Measurements from ENCODE around the gene RNF126.
"Not testable (repeated sequence)": the region's sequence is repeated elsewhere in the genome, so short reads cannot be mapped to it uniquely, and the experiment has no call there.

Gene RNF126

DNA sequence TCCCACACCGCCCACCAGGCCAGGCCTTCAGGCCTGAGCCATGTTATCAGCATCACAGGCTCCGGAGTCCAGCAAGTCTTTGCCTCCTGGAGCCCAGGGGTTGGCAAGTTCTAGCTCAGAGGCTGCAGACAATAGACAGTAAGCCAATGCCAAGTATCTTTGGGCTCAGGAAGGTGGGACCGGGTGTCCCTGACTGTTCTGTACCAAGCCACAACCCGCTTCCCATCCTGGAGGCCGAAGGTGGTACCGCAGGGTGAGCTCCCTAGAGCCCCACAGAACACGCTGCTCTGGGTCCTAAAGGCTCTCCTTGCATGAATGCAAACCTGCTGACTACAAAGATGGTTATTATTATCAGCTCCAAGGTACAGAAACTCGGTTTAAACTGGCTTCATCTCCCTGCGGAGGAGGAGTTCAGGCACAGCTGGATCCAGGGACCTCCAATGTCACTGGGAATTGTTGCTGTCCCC lies 7.6 kb upstream of the RNF126 start:
- Histone ChIP-seq H3K27ac (replicated peaks) (no peak overlapping the region), H3K4me3 (replicated peaks; ENCODE audit: insufficient read depth, low read length) (no peak overlapping the region), H3K27me3 (ENCODE audit: insufficient read depth, poor library complexity, severe bottlenecking) (peaks cover 6% of the 10 kb centered on the region)
- TF ChIP-seq GABPA (IDR thresholded peaks at IDR 0.05; ENCODE audit: low read depth) (no peak), POLR2AphosphoS5 (IDR thresholded peaks at IDR 0.05; ENCODE audit: low read depth) (no peak), SPI1 (IDR thresholded peaks at IDR 0.05; ENCODE audit: borderline replicate concordance, low read depth) (no peak)
- TF ChIP-seq, protein P1, sequence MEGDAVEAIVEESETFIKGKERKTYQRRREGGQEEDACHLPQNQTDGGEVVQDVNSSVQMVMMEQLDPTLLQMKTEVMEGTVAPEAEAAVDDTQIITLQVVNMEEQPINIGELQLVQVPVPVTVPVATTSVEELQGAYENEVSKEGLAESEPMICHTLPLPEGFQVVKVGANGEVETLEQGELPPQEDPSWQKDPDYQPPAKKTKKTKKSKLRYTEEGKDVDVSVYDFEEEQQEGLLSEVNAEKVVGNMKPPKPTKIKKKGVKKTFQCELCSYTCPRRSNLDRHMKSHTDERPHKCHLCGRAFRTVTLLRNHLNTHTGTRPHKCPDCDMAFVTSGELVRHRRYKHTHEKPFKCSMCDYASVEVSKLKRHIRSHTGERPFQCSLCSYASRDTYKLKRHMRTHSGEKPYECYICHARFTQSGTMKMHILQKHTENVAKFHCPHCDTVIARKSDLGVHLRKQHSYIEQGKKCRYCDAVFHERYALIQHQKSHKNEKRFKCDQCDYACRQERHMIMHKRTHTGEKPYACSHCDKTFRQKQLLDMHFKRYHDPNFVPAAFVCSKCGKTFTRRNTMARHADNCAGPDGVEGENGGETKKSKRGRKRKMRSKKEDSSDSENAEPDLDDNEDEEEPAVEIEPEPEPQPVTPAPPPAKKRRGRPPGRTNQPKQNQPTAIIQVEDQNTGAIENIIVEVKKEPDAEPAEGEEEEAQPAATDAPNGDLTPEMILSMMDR (IDR thresholded peaks at IDR 0.05; ENCODE audit: insufficient read depth, low read length), result no peak
- TF ChIP-seq, protein P2, sequence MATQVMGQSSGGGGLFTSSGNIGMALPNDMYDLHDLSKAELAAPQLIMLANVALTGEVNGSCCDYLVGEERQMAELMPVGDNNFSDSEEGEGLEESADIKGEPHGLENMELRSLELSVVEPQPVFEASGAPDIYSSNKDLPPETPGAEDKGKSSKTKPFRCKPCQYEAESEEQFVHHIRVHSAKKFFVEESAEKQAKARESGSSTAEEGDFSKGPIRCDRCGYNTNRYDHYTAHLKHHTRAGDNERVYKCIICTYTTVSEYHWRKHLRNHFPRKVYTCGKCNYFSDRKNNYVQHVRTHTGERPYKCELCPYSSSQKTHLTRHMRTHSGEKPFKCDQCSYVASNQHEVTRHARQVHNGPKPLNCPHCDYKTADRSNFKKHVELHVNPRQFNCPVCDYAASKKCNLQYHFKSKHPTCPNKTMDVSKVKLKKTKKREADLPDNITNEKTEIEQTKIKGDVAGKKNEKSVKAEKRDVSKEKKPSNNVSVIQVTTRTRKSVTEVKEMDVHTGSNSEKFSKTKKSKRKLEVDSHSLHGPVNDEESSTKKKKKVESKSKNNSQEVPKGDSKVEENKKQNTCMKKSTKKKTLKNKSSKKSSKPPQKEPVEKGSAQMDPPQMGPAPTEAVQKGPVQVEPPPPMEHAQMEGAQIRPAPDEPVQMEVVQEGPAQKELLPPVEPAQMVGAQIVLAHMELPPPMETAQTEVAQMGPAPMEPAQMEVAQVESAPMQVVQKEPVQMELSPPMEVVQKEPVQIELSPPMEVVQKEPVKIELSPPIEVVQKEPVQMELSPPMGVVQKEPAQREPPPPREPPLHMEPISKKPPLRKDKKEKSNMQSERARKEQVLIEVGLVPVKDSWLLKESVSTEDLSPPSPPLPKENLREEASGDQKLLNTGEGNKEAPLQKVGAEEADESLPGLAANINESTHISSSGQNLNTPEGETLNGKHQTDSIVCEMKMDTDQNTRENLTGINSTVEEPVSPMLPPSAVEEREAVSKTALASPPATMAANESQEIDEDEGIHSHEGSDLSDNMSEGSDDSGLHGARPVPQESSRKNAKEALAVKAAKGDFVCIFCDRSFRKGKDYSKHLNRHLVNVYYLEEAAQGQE (IDR thresholded peaks at IDR 0.05; ENCODE audit: insufficient replicate concordance, low read depth), result no peak
- no peak for DNase-seq (ENCODE audit: low read depth in 1 of 2, low spot score in 1 of 2)

DNA sequence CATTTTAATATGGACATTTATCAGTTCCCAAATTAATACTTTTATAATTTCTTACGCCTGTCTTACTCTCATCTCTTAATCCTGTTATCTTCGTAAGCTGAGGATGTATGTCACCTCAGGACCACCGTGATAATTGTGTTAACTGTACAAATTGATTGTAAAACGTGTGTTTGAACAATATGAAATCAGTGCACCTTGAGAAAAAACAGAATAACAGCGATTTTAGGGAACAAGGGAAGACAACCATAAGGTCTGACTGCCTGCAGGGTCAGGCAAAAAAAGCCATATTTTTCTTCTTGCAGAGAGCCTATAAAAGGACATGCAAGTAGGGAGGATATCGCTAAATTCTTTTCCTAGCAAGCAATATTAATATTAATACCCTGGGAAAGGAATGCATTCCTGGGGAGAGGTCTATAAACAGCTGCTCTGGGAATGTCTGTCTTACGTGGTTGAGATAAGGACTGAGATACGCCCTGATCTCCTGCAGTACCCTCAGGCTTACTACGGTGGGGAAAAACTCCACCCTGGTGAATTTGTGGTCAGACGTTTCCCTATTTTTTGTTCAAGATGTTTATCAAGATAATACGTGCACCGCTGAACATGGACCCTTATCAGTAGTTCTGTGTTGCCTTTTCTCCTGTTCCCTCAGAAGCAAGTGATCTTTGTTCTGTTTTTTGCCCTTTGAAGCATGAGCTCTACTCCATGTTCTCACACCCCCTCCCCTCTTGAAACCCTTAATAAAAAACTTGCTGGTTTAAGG lies 5.8 kb upstream of the RNF126 start:
- H3K27ac ChIP-seq (replicated peaks), result not testable (repeated sequence)
- DNase-seq (ENCODE audit: low read depth in 1 of 2, low spot score in 1 of 2), result peak in 1 of 2 experiments; percentile 54

DNA sequence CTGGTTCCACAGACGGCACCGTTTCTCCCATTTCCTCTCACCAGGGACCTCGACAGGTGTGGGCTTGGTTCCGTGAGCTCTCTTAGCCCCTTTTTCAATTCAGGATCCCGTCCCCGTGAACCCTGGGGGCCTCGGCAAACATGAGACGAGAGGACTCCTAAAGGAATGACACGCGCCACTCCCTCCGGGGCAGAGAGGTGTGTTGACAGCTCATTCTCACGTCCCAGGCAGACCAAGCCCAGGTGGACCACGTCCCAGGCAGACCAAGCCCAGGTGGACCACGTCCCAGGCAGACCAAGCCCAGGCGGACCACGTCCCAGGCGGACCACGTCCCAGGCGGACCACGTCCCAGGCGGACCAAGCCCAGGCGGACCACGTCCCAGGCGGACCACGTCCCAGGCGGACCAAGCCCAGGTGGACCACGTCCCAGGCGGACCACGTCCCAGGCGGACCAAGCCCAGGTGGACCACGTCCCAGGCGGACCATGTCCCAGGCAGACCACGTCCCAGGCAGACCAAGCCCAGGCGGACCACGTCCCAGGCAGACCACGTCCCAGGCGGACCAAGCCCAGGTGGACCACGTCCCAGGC lies 4.1 kb upstream of the RNF126 start:
- H3K27ac ChIP-seq (replicated peaks); H3K27me3 ChIP-seq (ENCODE audit: insufficient read depth, poor library complexity, severe bottlenecking); H3K4me3 ChIP-seq (replicated peaks; ENCODE audit: insufficient read depth, low read length); DNase-seq (ENCODE audit: low read depth in 1 of 2, low spot score in 1 of 2): not testable (repeated sequence)

More for the DNA sequence above, 5.8 kb upstream of the RNF126 start:
- not testable (repeated sequence) for H3K4me3 ChIP-seq (replicated peaks; ENCODE audit: insufficient read depth, low read length); H3K27me3 ChIP-seq (ENCODE audit: insufficient read depth, poor library complexity, severe bottlenecking)

DNA sequence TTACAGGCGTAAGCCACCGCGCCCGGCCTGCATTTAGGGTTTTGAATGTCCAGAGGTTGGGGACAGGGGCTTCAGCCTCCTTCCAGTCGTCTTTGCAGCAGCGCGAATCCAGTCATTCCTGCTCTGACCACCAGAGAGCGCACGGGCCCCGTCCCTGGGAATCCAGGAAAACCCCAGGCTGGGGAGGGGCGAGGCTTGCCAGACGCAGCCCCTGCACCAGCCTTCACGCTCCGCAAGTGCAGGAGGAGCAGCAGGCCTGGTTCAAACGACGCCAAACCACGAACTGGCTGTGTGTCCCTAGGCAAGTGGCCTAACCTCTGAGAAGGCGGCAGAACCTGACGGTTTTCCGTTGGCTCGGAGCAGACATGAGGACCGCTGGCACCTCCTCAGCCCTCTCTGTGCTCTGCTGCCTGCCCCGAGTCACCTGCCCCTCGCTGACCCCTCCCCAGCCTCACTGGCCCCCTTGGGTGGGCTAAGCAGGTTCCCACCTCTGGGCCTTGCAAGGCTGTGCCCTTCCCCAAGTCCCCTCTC lies 2.0 kb upstream of the RNF126 start:
- DNase-seq (ENCODE audit: low read depth in 1 of 2, low spot score in 1 of 2), result peak; percentile 51 to 86
- Histone ChIP-seq H3K27me3 (ENCODE audit: insufficient read depth, poor library complexity, severe bottlenecking) (no peaks in the 10 kb centered on the region), H3K27ac (replicated peaks) (peak overlapping the region; percentile 35; the same call in 1 of the 2 replicates), H3K4me3 (replicated peaks; ENCODE audit: insufficient read depth, low read length) (no peak overlapping the region)
- TF ChIP-seq SPI1 (IDR thresholded peaks at IDR 0.05; ENCODE audit: borderline replicate concordance, low read depth), result no peak
- TF ChIP-seq GABPA (IDR thresholded peaks at IDR 0.05; ENCODE audit: low read depth), result no peak
- TF ChIP-seq, protein P1 (IDR thresholded peaks at IDR 0.05; ENCODE audit: insufficient read depth, low read length), result peak; percentile 83
- no peak for TF ChIP-seq POLR2AphosphoS5 (IDR thresholded peaks at IDR 0.05; ENCODE audit: low read depth)
- TF ChIP-seq, protein P2 (IDR thresholded peaks at IDR 0.05; ENCODE audit: insufficient replicate concordance, low read depth), result no peak

Measured in HL-60 (cell line).